Progenitor cell of endocrine pancreas (in vitro differentiated cells): ENCODE data around the gene TRIAP1. TPM values are rescaled to one million over a fixed set of nuclear protein-coding genes. Genes with fewer than 3 reads are reported as not detected.

Experiments
- DNase-seq: peaks from one replicate; pipeline ENCODE4 v3.0.0; 2021; ENCODE audit warnings: low spot score; ENCODE audit not compliant: unreplicated experiment
- H3K27ac Mint-ChIP-seq: 2 replicates; pipeline ENCODE4 v1.8.0; 2021; ENCODE audit warnings: mild to moderate bottlenecking, moderate library complexity, mixed read lengths
- H3K27me3 Mint-ChIP-seq: 2 replicates; pipeline ENCODE4 v1.8.0; 2021; ENCODE audit warnings: mixed read lengths
- H3K36me3 Mint-ChIP-seq: 2 replicates; pipeline ENCODE4 v1.8.0; 2022; ENCODE audit warnings: mixed read lengths; ENCODE audit not compliant: insufficient read depth
- H3K4me1 Mint-ChIP-seq: 2 replicates; pipeline ENCODE4 v1.8.0; 2021; ENCODE audit warnings: low read depth, mixed read lengths
- H3K4me3 Mint-ChIP-seq: 2 replicates; pipeline ENCODE4 v1.8.0; 2021; ENCODE audit warnings: low read depth, mild to moderate bottlenecking, moderate library complexity, mixed read lengths
- H3K9me3 Mint-ChIP-seq: 2 replicates; pipeline ENCODE4 v1.8.0; 2021; ENCODE audit warnings: low read depth, mixed read lengths
- total RNA-seq: library from RNA; stranded (reverse); gene quantifications from 2 replicates; pipeline ENCODE4 v1.2.1, GENCODE V29; 2021
- TF ChIP-seq, protein P1 (sequence below): fragments of 200-600 bp; sonication (generic); IDR thresholded peaks from one replicate; pipeline ENCODE4 v1.5.0; 2021; ENCODE audit warnings: antibody characterized with exemption, mild to moderate bottlenecking; ENCODE audit not compliant: unreplicated experiment

Gene TRIAP1
- total RNA-seq, 1 donor from 2014 or later, result 32.4 TPM

DNA sequence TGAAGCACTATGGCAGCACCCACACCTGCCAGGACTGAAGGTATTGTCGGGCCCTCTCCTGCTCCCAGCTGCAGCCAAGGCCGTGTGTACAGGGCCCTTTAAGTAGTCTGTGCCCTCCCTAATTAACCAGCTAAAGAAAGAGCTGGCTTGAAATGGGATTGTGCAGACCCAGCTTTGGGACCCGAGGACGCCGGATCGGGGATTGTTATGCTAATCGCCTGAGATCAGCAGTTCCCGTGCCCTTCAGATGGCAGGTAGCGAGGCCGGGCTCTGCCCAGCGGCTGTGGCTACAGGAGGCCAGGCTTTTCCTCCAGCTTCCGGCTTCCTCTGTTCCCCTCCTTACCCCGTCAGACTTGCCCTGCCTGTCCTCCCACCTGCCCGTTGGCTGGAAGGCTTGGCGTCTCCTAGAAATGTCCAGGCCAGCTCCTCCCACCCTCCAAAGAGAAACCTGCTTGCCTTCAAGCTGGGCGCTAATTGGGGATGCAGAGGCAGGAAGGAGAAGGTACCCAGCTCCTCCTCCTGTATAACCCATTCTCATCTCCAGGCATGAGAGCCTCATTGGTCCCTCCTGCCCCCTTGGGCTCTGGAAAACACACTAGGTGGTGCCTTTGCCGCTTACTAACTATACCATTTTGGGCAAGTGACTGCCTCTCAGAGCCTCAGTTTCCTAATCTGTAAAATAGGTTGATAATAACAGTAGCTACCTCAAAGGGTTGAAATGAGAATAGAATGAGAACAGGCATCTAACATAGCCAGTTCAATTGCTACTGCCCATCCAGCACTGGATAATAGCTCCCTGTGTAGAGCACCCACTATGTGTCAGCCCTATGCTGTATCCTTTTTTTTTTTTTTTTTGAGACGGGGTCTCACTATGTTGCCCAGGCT lies 51.5 kb downstream of the TRIAP1 start:
- H3K27me3 Mint-ChIP-seq, result no peaks in the 10 kb centered on the region
- no peaks in the 10 kb centered on the region for H3K36me3 Mint-ChIP-seq
- H3K27ac Mint-ChIP-seq, result peak overlapping the region; percentile 92
- peak; percentile 18 for DNase-seq
- TF ChIP-seq, protein P1, sequence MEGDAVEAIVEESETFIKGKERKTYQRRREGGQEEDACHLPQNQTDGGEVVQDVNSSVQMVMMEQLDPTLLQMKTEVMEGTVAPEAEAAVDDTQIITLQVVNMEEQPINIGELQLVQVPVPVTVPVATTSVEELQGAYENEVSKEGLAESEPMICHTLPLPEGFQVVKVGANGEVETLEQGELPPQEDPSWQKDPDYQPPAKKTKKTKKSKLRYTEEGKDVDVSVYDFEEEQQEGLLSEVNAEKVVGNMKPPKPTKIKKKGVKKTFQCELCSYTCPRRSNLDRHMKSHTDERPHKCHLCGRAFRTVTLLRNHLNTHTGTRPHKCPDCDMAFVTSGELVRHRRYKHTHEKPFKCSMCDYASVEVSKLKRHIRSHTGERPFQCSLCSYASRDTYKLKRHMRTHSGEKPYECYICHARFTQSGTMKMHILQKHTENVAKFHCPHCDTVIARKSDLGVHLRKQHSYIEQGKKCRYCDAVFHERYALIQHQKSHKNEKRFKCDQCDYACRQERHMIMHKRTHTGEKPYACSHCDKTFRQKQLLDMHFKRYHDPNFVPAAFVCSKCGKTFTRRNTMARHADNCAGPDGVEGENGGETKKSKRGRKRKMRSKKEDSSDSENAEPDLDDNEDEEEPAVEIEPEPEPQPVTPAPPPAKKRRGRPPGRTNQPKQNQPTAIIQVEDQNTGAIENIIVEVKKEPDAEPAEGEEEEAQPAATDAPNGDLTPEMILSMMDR, result no peak
- peak overlapping the region; percentile 14 for H3K4me3 Mint-ChIP-seq
- peaks cover 15% of the 10 kb centered on the region for H3K4me1 Mint-ChIP-seq
- no peaks in the 10 kb centered on the region for H3K9me3 Mint-ChIP-seq

Other genes starting within 250 kb of the TRIAP1 start
- 2,127 and 2,195 TPM in 2 replicates for gene RPLP0, start 245.3 kb downstream of the TRIAP1 start, total RNA-seq
- 71.4 and 71.8 TPM in 2 replicates for gene PXN, start 180.7 kb downstream of the TRIAP1 start, total RNA-seq
- gene RNU4-2, start 154.5 kb downstream of the TRIAP1 start, total RNA-seq, result 8,238 and 8,322 TPM in 2 replicates
- 6,474 and 7,038 TPM in 2 replicates for gene RNU4-1, start 153.1 kb downstream of the TRIAP1 start, total RNA-seq
- 4.5 and 4.9 TPM in 2 replicates for gene SIRT4, start 144.1 kb downstream of the TRIAP1 start, total RNA-seq
- gene PLA2G1B, start 118.6 kb downstream of the TRIAP1 start, total RNA-seq, result 0.60 TPM in 1 of 2 replicates, not detected in the other
- gene MSI1, start 77.2 kb downstream of the TRIAP1 start, total RNA-seq, result 122 and 127 TPM in 2 replicates
- 318 and 343 TPM in 2 replicates for gene COX6A1, start 8.3 kb downstream of the TRIAP1 start, total RNA-seq
- gene GATC, start 60 bp upstream of the TRIAP1 start, total RNA-seq, result 28.0 and 30.9 TPM in 2 replicates
- 282 and 286 TPM in 2 replicates for gene SRSF9, start 23.4 kb upstream of the TRIAP1 start, total RNA-seq
- 356 and 386 TPM in 2 replicates for gene DYNLL1, start 49.7 kb upstream of the TRIAP1 start, total RNA-seq
- gene COQ5, start 82.8 kb upstream of the TRIAP1 start, total RNA-seq, result 33.3 and 36.2 TPM in 2 replicates
- gene RNF10, start 88.0 kb upstream of the TRIAP1 start, total RNA-seq, result 167 and 171 TPM in 2 replicates
- gene POP5, start 135.0 kb upstream of the TRIAP1 start, total RNA-seq, result 51.6 and 59.7 TPM in 2 replicates
- 0.19 and 0.49 TPM in 2 replicates for gene CABP1, start 194.2 kb upstream of the TRIAP1 start, total RNA-seq
- gene MLEC, start 240.8 kb upstream of the TRIAP1 start, total RNA-seq, result 174 and 187 TPM in 2 replicates